ENCODE data around the gene LMX1A. TPM values are rescaled to one million over a fixed set of nuclear protein-coding genes. Genes with fewer than 3 reads are reported as not detected.

The LMX1A gene
- total and polyA plus RNA-seq, 4 experiments from 2014 or later, result not detected

- peak; percentile 91 to 93 (median 92) for DNase-seq
- Mint-ChIP-seq H3K4me1 (peaks cover 14 to 26% (median 20%) of the 10 kb centered on the region in 4 donors), H3K27ac (peak overlapping the region; percentile 67 to 93 (median 83)), H3K4me3 (peak overlapping the region; percentile 63 to 84 (median 81)), H3K36me3 (peaks cover 0 to 2% of the 10 kb centered on the region in 2 donors), H3K9me3 (peaks cover 0 to 4% (median 0%) of the 10 kb centered on the region in 8 donors), H3K27me3 (peaks cover 40 to 53% of the 10 kb centered on the region in 2 donors)
- H3K27me3 ChIP-seq (ENCODE audit: insufficient read depth, low read length), result peaks cover 39% of the 10 kb centered on the region
- no peak overlapping the region for H3K27ac ChIP-seq (ENCODE audit: low read depth, low read length)
- H3K36me3 ChIP-seq (ENCODE audit: insufficient read depth, low read length), result no peaks in the 10 kb centered on the region
- POLR2A ChIA-PET (ENCODE audit: partially characterized antibody), result interaction anchor here (0.6 to 2.9 kb wide), 8 partner anchors 200 to 518 kb away, joined by 3 to 33 read pairs (median 6); partner anchors contain the start of genes ALDH9A1 and TMCO1
- H3K4me1 ChIP-seq (ENCODE audit: insufficient read depth, low read length), result peaks cover 23% of the 10 kb centered on the region
- no peaks in the 10 kb centered on the region for H3K9me3 ChIP-seq (ENCODE audit: control insufficient read depth in 1 of 2, low read length in 2 of 2)
- peak overlapping the region in 1 of 2 donors; percentile 4 for H3K4me3 ChIP-seq (ENCODE audit: low read length in 2 of 2)
- intact Hi-C loops (cut with micrococcal nuclease), result loop anchor here (1.0 to 2.0 kb wide), 6 partner anchors 24 to 1086 kb away; partner anchors contain the start of gene MGST3
- CTCF ChIA-PET (ENCODE audit: partially characterized antibody), result interaction anchor here (0.7 to 6.6 kb wide), 29 partner anchors 9 to 529 kb away, joined by 3 to 275 read pairs (median 4); no protein-coding TSS in a partner anchor
Measured at GRCh38 chr1:165392634-165393571, 36.4 kb upstream of the LMX1A start.

GRCh38 chr1:165389609-165390008 lies 33.1 kb upstream of the LMX1A start:
- peaks cover 19% of the 10 kb centered on the region for H3K4me1 ChIP-seq (ENCODE audit: insufficient read depth, low read length)
- Mint-ChIP-seq H3K27me3 (peaks cover 49% of the 10 kb centered on the region in 2 donors), H3K4me1 (peaks cover 13 to 17% (median 14%) of the 10 kb centered on the region in 4 donors), H3K36me3 (peaks cover 0 to 2% of the 10 kb centered on the region in 2 donors), H3K4me3 (no peak overlapping the region), H3K9me3 (peaks cover 0 to 4% (median 0%) of the 10 kb centered on the region in 8 donors), H3K27ac (no peak overlapping the region)
- H3K4me3 ChIP-seq (ENCODE audit: low read length in 2 of 2), result no peak overlapping the region
- H3K36me3 ChIP-seq (ENCODE audit: insufficient read depth, low read length), result no peaks in the 10 kb centered on the region
- ChIA-PET POLR2A (ENCODE audit: partially characterized antibody) (no interaction called here), CTCF (ENCODE audit: partially characterized antibody) (interaction anchor here (0.8 to 3.5 kb wide), 6 partner anchors 15 to 535 kb away, joined by 3 to 30 read pairs (median 4); no protein-coding TSS in a partner anchor)
- H3K9me3 ChIP-seq (ENCODE audit: control insufficient read depth in 1 of 2, low read length in 2 of 2), result no peaks in the 10 kb centered on the region
- H3K27ac ChIP-seq (ENCODE audit: low read depth, low read length), result no peak overlapping the region
- intact Hi-C loops (cut with micrococcal nuclease), result no loop called here
- peaks cover 34% of the 10 kb centered on the region for H3K27me3 ChIP-seq (ENCODE audit: insufficient read depth, low read length)
- no peak for DNase-seq

- H3K36me3 Mint-ChIP-seq, result peaks cover 0 to under 1% of the 10 kb centered on the region in 2 donors
- Histone ChIP-seq H3K4me1 (ENCODE audit: insufficient read depth, low read length) (peaks cover 8% of the 10 kb centered on the region), H3K27ac (ENCODE audit: low read depth, low read length) (no peak overlapping the region), H3K4me3 (ENCODE audit: low read length in 2 of 2) (no peak overlapping the region), H3K36me3 (ENCODE audit: insufficient read depth, low read length) (no peaks in the 10 kb centered on the region), H3K9me3 (ENCODE audit: control insufficient read depth in 1 of 2, low read length in 2 of 2) (no peaks in the 10 kb centered on the region), H3K27me3 (ENCODE audit: insufficient read depth, low read length) (peaks cover 34% of the 10 kb centered on the region)
- H3K4me1 Mint-ChIP-seq, result peaks cover 4 to 8% (median 6%) of the 10 kb centered on the region in 4 donors
- no peak overlapping the region for H3K27ac Mint-ChIP-seq
- ChIA-PET CTCF (ENCODE audit: partially characterized antibody) (interaction anchor here (0.9 to 3.5 kb wide), 7 partner anchors 13 to 214 kb away, joined by 3 to 30 read pairs (median 3); no protein-coding TSS in a partner anchor), POLR2A (ENCODE audit: partially characterized antibody) (no interaction called here)
- H3K9me3 Mint-ChIP-seq, result peaks cover 0 to under 1% (median 0%) of the 10 kb centered on the region in 8 donors
- intact Hi-C loops (cut with micrococcal nuclease), result no loop called here
- no peak overlapping the region for H3K4me3 Mint-ChIP-seq
- peaks cover 43 to 51% of the 10 kb centered on the region in 2 donors for H3K27me3 Mint-ChIP-seq
- no peak for DNase-seq
Measured at GRCh38 chr1:165387961-165388360, 31.4 kb upstream of the LMX1A start.

- Histone ChIP-seq H3K4me3 (ENCODE audit: low read length in 2 of 2) (no peak overlapping the region), H3K4me1 (ENCODE audit: insufficient read depth, low read length) (peaks cover 4% of the 10 kb centered on the region), H3K36me3 (ENCODE audit: insufficient read depth, low read length) (no peaks in the 10 kb centered on the region), H3K27me3 (ENCODE audit: insufficient read depth, low read length) (peaks cover 34% of the 10 kb centered on the region), H3K27ac (ENCODE audit: low read depth, low read length) (no peak overlapping the region), H3K9me3 (ENCODE audit: control insufficient read depth in 1 of 2, low read length in 2 of 2) (no peaks in the 10 kb centered on the region)
- POLR2A ChIA-PET (ENCODE audit: partially characterized antibody), result no interaction called here
- intact Hi-C loops (cut with micrococcal nuclease), result no loop called here
- H3K4me3 Mint-ChIP-seq, result no peak overlapping the region
- H3K27me3 Mint-ChIP-seq, result peaks cover 40 to 49% of the 10 kb centered on the region in 2 donors
- H3K36me3 Mint-ChIP-seq, result no peaks in the 10 kb centered on the region
- H3K4me1 Mint-ChIP-seq, result peaks cover 0 to 3% (median 2%) of the 10 kb centered on the region in 4 donors
- H3K27ac Mint-ChIP-seq, result no peak overlapping the region
- H3K9me3 Mint-ChIP-seq, result no peaks in the 10 kb centered on the region
- CTCF ChIA-PET (ENCODE audit: partially characterized antibody), result interaction anchor here (0.9 to 3.5 kb wide), 5 partner anchors 13 to 209 kb away, joined by 3 to 30 read pairs (median 3); no protein-coding TSS in a partner anchor
- no peak for DNase-seq
Measured at GRCh38 chr1:165387505-165387904, 31.0 kb upstream of the LMX1A start.

GRCh38 chr1:165383599-165384405 lies 27.3 kb upstream of the LMX1A start:
- Histone ChIP-seq H3K36me3 (ENCODE audit: insufficient read depth, low read length) (no peaks in the 10 kb centered on the region), H3K27me3 (ENCODE audit: insufficient read depth, low read length) (peaks cover 11% of the 10 kb centered on the region), H3K4me3 (ENCODE audit: low read length in 2 of 2) (no peak overlapping the region), H3K27ac (ENCODE audit: low read depth, low read length) (no peak overlapping the region), H3K4me1 (ENCODE audit: insufficient read depth, low read length) (no peaks in the 10 kb centered on the region), H3K9me3 (ENCODE audit: control insufficient read depth in 1 of 2, low read length in 2 of 2) (no peaks in the 10 kb centered on the region)
- intact Hi-C loops (cut with micrococcal nuclease), result no loop called here
- H3K4me1 Mint-ChIP-seq, result no peaks in the 10 kb centered on the region
- no peaks in the 10 kb centered on the region for H3K36me3 Mint-ChIP-seq
- ChIA-PET CTCF (ENCODE audit: partially characterized antibody) (interaction anchor here (1.2 to 6.0 kb wide), 2 partner anchors 9 to 15 kb away, joined by 6 to 74 read pairs; no protein-coding TSS in a partner anchor), POLR2A (ENCODE audit: partially characterized antibody) (no interaction called here)
- peak overlapping the region in 1 of 7 donors; percentile 53 for H3K27ac Mint-ChIP-seq
- H3K9me3 Mint-ChIP-seq, result no peaks in the 10 kb centered on the region
- no peak overlapping the region for H3K4me3 Mint-ChIP-seq
- DNase-seq, result no peak
- H3K27me3 Mint-ChIP-seq, result peaks cover 22 to 30% of the 10 kb centered on the region in 2 donors

GRCh38 chr1:165383067-165383466 lies 26.6 kb upstream of the LMX1A start:
- H3K4me1 Mint-ChIP-seq, result no peaks in the 10 kb centered on the region
- POLR2A ChIA-PET (ENCODE audit: partially characterized antibody), result no interaction called here
- H3K36me3 Mint-ChIP-seq, result no peaks in the 10 kb centered on the region
- no peak for DNase-seq
- peaks cover 4% of the 10 kb centered on the region for H3K27me3 ChIP-seq (ENCODE audit: insufficient read depth, low read length)
- no peak overlapping the region for H3K27ac Mint-ChIP-seq
- no peak overlapping the region for H3K27ac ChIP-seq (ENCODE audit: low read depth, low read length)
- H3K4me3 Mint-ChIP-seq, result no peak overlapping the region
- H3K9me3 Mint-ChIP-seq, result no peaks in the 10 kb centered on the region
- H3K36me3 ChIP-seq (ENCODE audit: insufficient read depth, low read length), result no peaks in the 10 kb centered on the region
- CTCF ChIA-PET (ENCODE audit: partially characterized antibody), result interaction anchor here (1.6 to 6.0 kb wide), 3 partner anchors 10 to 210 kb away, joined by 4 to 74 read pairs (median 4); no protein-coding TSS in a partner anchor
- no peak overlapping the region for H3K4me3 ChIP-seq (ENCODE audit: low read length in 2 of 2)
- intact Hi-C loops (cut with micrococcal nuclease), result no loop called here
- H3K4me1 ChIP-seq (ENCODE audit: insufficient read depth, low read length), result no peaks in the 10 kb centered on the region
- H3K9me3 ChIP-seq (ENCODE audit: control insufficient read depth in 1 of 2, low read length in 2 of 2), result no peaks in the 10 kb centered on the region
- peaks cover 16 to 30% of the 10 kb centered on the region in 2 donors for H3K27me3 Mint-ChIP-seq
